ENCODE measurements around the gene KAT2B.
A peak's percentile ranks its signal among the peaks of the same experiment; 100 is the strongest.
"Not testable (repeated sequence)": the region's sequence is repeated elsewhere in the genome, so short reads cannot be mapped to it uniquely, and the experiment has no call there.

KAT2B gene

GRCh38 chr3:20039765-20040547 lies at the start of gene KAT2B:
Gene KAT2B (plus strand): TSS chr3:20040446. CDS start chr3:20040478, 32 bp downstream.
- H3K9me3 Mint-ChIP-seq: no peaks in the 10 kb centered on the region
- peak; percentile 82 to 87 for DNase-seq (ENCODE audit: low spot score in 2 of 2)
- no peaks in the 10 kb centered on the region for H3K36me3 Mint-ChIP-seq
- ATAC-seq (ENCODE audit: low read depth): peak; percentile 71
- peak within 1 kb of the TSS; percentile 98 for H3K4me3 Mint-ChIP-seq
- H3K27ac Mint-ChIP-seq: peak within 1 kb of the TSS; percentile 94
- no peaks in the 10 kb centered on the region for H3K27me3 Mint-ChIP-seq
- peaks cover 29% of the 10 kb centered on the region for H3K4me1 Mint-ChIP-seq

GRCh38 chr3:19994796-19995195 lies 45.5 kb upstream of the KAT2B start:
- Mint-ChIP-seq H3K36me3 (no peaks in the 10 kb centered on the region), H3K27me3 (no peaks in the 10 kb centered on the region), H3K27ac (no peak overlapping the region), H3K4me1 (no peaks in the 10 kb centered on the region), H3K9me3 (no peaks in the 10 kb centered on the region), H3K4me3 (no peak overlapping the region)
- DNase-seq (ENCODE audit: low spot score in 2 of 2) (no peak), ATAC-seq (ENCODE audit: low read depth) (no peak)

GRCh38 chr3:19997502-19997901 lies 42.7 kb upstream of the KAT2B start:
- ATAC-seq (ENCODE audit: low read depth): no peak
- no peak for DNase-seq (ENCODE audit: low spot score in 2 of 2)
- Mint-ChIP-seq H3K9me3 (no peaks in the 10 kb centered on the region), H3K27ac (no peak overlapping the region), H3K4me1 (no peaks in the 10 kb centered on the region), H3K4me3 (no peak overlapping the region), H3K36me3 (no peaks in the 10 kb centered on the region), H3K27me3 (no peaks in the 10 kb centered on the region)

GRCh38 chr3:20001932-20002331 lies 38.3 kb upstream of the KAT2B start:
- no peak for DNase-seq (ENCODE audit: low spot score in 2 of 2)
- no peak overlapping the region for H3K4me3 Mint-ChIP-seq
- no peak overlapping the region for H3K27ac Mint-ChIP-seq
- no peaks in the 10 kb centered on the region for H3K9me3 Mint-ChIP-seq
- H3K27me3 Mint-ChIP-seq: no peaks in the 10 kb centered on the region
- H3K4me1 Mint-ChIP-seq: no peaks in the 10 kb centered on the region
- ATAC-seq (ENCODE audit: low read depth): no peak
- H3K36me3 Mint-ChIP-seq: no peaks in the 10 kb centered on the region

- Mint-ChIP-seq H3K9me3 (no peaks in the 10 kb centered on the region), H3K4me1 (no peaks in the 10 kb centered on the region), H3K27me3 (no peaks in the 10 kb centered on the region), H3K4me3 (no peak overlapping the region), H3K36me3 (no peaks in the 10 kb centered on the region), H3K27ac (no peak overlapping the region)
- ATAC-seq (ENCODE audit: low read depth): no peak
- no peak for DNase-seq (ENCODE audit: low spot score in 2 of 2)
Measured at GRCh38 chr3:20007960-20008359, 32.3 kb upstream of the KAT2B start.

GRCh38 chr3:20008646-20009045 lies 31.6 kb upstream of the KAT2B start:
- H3K27ac Mint-ChIP-seq: no peak overlapping the region
- H3K36me3 Mint-ChIP-seq: no peaks in the 10 kb centered on the region
- H3K4me1 Mint-ChIP-seq: no peaks in the 10 kb centered on the region
- DNase-seq (ENCODE audit: low spot score in 2 of 2) (no peak), ATAC-seq (ENCODE audit: low read depth) (no peak)
- no peaks in the 10 kb centered on the region for H3K27me3 Mint-ChIP-seq
- no peaks in the 10 kb centered on the region for H3K9me3 Mint-ChIP-seq
- H3K4me3 Mint-ChIP-seq: no peak overlapping the region

- H3K4me3 Mint-ChIP-seq: no peak within 1 kb of the TSS
Measured at GRCh38 chr3:20012164-20012563, 28.1 kb upstream of the KAT2B start, which contains the start of gene PP2D1. Gene PP2D1 (minus strand): TSS chr3:20012264. CDS start chr3:20012072, 192 bp downstream.

GRCh38 chr3:20013396-20013795 lies 26.9 kb upstream of the KAT2B start:
- DNase-seq (ENCODE audit: low spot score in 2 of 2) (no peak), ATAC-seq (ENCODE audit: low read depth) (no peak)
- Mint-ChIP-seq H3K9me3 (no peaks in the 10 kb centered on the region), H3K27ac (no peak overlapping the region), H3K4me1 (no peaks in the 10 kb centered on the region), H3K36me3 (no peaks in the 10 kb centered on the region), H3K4me3 (no peak overlapping the region), H3K27me3 (no peaks in the 10 kb centered on the region)

More at GRCh38 chr3:20012164-20012563, 28.1 kb upstream of the KAT2B start, which contains the start of gene PP2D1:
- Mint-ChIP-seq H3K27ac (no peak within 1 kb of the TSS), H3K36me3 (no peaks in the 10 kb centered on the region), H3K27me3 (no peaks in the 10 kb centered on the region), H3K4me1 (no peaks in the 10 kb centered on the region), H3K9me3 (no peaks in the 10 kb centered on the region)
- ATAC-seq (ENCODE audit: low read depth) (no peak), DNase-seq (ENCODE audit: low spot score in 2 of 2) (no peak)

- H3K27ac Mint-ChIP-seq: no peak overlapping the region
Measured at GRCh38 chr3:20015525-20015924, 24.7 kb upstream of the KAT2B start.

GRCh38 chr3:20016076-20016475 lies 24.2 kb upstream of the KAT2B start:
- not testable (repeated sequence) for ATAC-seq (ENCODE audit: low read depth); H3K9me3 Mint-ChIP-seq; H3K36me3 Mint-ChIP-seq; H3K4me1 Mint-ChIP-seq; H3K4me3 Mint-ChIP-seq; H3K27me3 Mint-ChIP-seq; H3K27ac Mint-ChIP-seq; DNase-seq (ENCODE audit: low spot score in 2 of 2)

More at GRCh38 chr3:20015525-20015924, 24.7 kb upstream of the KAT2B start:
- Mint-ChIP-seq H3K4me1 (no peaks in the 10 kb centered on the region), H3K36me3 (no peaks in the 10 kb centered on the region), H3K4me3 (no peak overlapping the region), H3K27me3 (no peaks in the 10 kb centered on the region), H3K9me3 (no peaks in the 10 kb centered on the region)
- ATAC-seq (ENCODE audit: low read depth) (no peak), DNase-seq (ENCODE audit: low spot score in 2 of 2) (no peak)

- DNase-seq (ENCODE audit: low spot score in 2 of 2) (no peak), ATAC-seq (ENCODE audit: low read depth) (no peak)
- Mint-ChIP-seq H3K27me3 (no peaks in the 10 kb centered on the region), H3K4me3 (no peak overlapping the region), H3K9me3 (no peaks in the 10 kb centered on the region), H3K4me1 (peaks cover 8% of the 10 kb centered on the region), H3K36me3 (no peaks in the 10 kb centered on the region), H3K27ac (no peak overlapping the region)
Measured at GRCh38 chr3:20022954-20023622, 17.2 kb upstream of the KAT2B start.

- no peaks in the 10 kb centered on the region for H3K27me3 Mint-ChIP-seq
- no peak for DNase-seq (ENCODE audit: low spot score in 2 of 2)
- H3K4me3 Mint-ChIP-seq: no peak overlapping the region
- peaks cover 8% of the 10 kb centered on the region for H3K4me1 Mint-ChIP-seq
- H3K27ac Mint-ChIP-seq: no peak overlapping the region
- H3K9me3 Mint-ChIP-seq: no peaks in the 10 kb centered on the region
- peak; percentile 70 for ATAC-seq (ENCODE audit: low read depth)
- no peaks in the 10 kb centered on the region for H3K36me3 Mint-ChIP-seq
Measured at GRCh38 chr3:20023623-20024405, 16.4 kb upstream of the KAT2B start.

- H3K4me1 Mint-ChIP-seq: peaks cover 8% of the 10 kb centered on the region
- H3K27ac Mint-ChIP-seq: no peak overlapping the region
- H3K36me3 Mint-ChIP-seq: no peaks in the 10 kb centered on the region
- no peaks in the 10 kb centered on the region for H3K9me3 Mint-ChIP-seq
- ATAC-seq (ENCODE audit: low read depth) (no peak), DNase-seq (ENCODE audit: low spot score in 2 of 2) (no peak)
- no peaks in the 10 kb centered on the region for H3K27me3 Mint-ChIP-seq
- H3K4me3 Mint-ChIP-seq: no peak overlapping the region
Measured at GRCh38 chr3:20027136-20027535, 13.1 kb upstream of the KAT2B start.

- H3K4me1 Mint-ChIP-seq: peaks cover 5% of the 10 kb centered on the region
- DNase-seq (ENCODE audit: low spot score in 2 of 2) (no peak), ATAC-seq (ENCODE audit: low read depth) (no peak)
- H3K9me3 Mint-ChIP-seq: no peaks in the 10 kb centered on the region
- H3K36me3 Mint-ChIP-seq: no peaks in the 10 kb centered on the region
- no peaks in the 10 kb centered on the region for H3K27me3 Mint-ChIP-seq
- H3K4me3 Mint-ChIP-seq: no peak overlapping the region
- no peak overlapping the region for H3K27ac Mint-ChIP-seq
Measured at GRCh38 chr3:20028905-20029331, 11.3 kb upstream of the KAT2B start.
